OCI-LY1 (cell line): ENCODE results near the gene KIAA1328.

Experiments used
- CTCF ChIP-seq: fragments of 200-600 bp; sonication (generic), shearing (Covaris generic); IDR thresholded peaks from 2 replicates; pipeline ENCODE4 v1.5.1; 2017; ENCODE audit warnings: mild to moderate bottlenecking, antibody characterized with exemption, low read length, moderate library complexity, mixed read lengths
- EZH2 ChIP-seq: fragments of 200-600 bp; sonication (generic), shearing (Covaris generic); IDR thresholded peaks from 2 replicates; pipeline ENCODE4 v1.8.0; 2017; ENCODE audit warnings: borderline replicate concordance, mixed run types, mild to moderate bottlenecking, antibody characterized with exemption, low read length, moderate library complexity, mixed read lengths

- TF ChIP-seq CTCF (no peak), EZH2 (no peak)
These were observed 23.8 kb upstream of the KIAA1328 start for GRCh38 chr18:36805105-36805504.
